AG04449 (cell line): ENCODE results near the gene SRP14.
"Not testable (repeated sequence)": the region's sequence is repeated elsewhere in the genome, so short reads cannot be mapped to it uniquely, and the experiment has no call there.

Source experiments
- CTCF ChIA-PET: fragments of 350-600 bp; formaldehyde crosslinking; extraction: SDS; loops from one replicate; lab custom pipeline; 2021; ENCODE audit warnings: antibody characterized with exemption; lab: Yijun Ruan, JAX
- POLR2A ChIA-PET: fragments of 400-600, 350-600 bp; formaldehyde crosslinking; extraction: SDS; loops from one replicate; lab custom pipeline; 2020; ENCODE audit warnings: antibody characterized with exemption, inconsistent platforms; lab: Yijun Ruan, JAX
- DNase-seq: peaks from one replicate; pipeline ENCODE4 v3.0.0-alpha.2; 2010; ENCODE audit warnings: low read depth, low spot score
- H3K4me3 ChIP-seq: 2 replicates; pipeline ENCODE4 v1.5.1; 2011; ENCODE audit warnings: low read depth, mild to moderate bottlenecking, control low read depth, low read length
- CTCF ChIP-seq: IDR thresholded peaks from one replicate; pipeline ENCODE4 v1.5.1; 2011; ENCODE audit warnings: mild to moderate bottlenecking, moderate library complexity, low read length, control low read depth, inconsistent platforms; ENCODE audit not compliant: insufficient read depth; ENCODE audit errors: missing control alignments

SRP14 gene

DNA sequence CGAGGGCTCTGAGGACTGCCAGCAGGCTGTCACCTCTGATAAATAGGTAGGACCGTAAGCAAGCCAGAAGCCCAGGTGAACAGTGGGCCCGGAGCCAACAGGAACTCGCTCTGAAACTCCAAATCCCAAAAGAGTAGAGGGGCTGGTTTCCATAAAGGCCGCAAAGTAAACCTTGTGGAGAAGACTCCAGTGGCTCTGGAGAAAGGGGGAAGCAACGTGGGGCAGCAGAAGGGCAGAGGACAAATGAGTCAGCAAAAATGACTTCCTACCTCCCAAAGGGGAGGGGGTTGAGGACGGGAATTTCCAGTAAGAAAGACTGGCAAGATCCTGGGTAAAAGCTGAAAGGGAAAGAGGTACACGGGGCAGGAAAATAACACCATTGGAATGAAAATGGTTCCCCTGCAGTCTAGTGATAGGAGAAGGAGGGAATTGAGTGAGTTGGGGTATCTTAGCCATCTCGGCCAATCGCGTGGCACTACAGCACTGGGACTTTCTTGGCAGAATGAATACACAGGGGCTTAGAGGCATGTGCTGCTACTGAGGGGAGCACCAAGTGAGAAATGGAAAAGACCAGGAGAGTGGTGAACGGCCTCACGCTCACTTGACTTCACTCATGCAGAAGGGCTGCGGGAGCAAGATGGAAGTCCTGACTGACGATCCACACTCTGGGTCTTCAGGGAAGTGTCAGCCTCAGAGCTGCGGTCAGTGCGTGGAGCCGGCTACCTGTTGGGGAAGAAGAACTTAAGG lies 36.5 kb upstream of the SRP14 start:
- POLR2A ChIA-PET: no interaction called here
- TF ChIP-seq CTCF: no peak
- no peak overlapping the region for H3K4me3 ChIP-seq
- DNase-seq: no peak
- CTCF ChIA-PET: interaction anchor here (0.8 to 2.9 kb wide), 3 partner anchors 11 to 29 kb away, joined by 4 to 11 read pairs (median 5); no protein-coding TSS in a partner anchor

DNA sequence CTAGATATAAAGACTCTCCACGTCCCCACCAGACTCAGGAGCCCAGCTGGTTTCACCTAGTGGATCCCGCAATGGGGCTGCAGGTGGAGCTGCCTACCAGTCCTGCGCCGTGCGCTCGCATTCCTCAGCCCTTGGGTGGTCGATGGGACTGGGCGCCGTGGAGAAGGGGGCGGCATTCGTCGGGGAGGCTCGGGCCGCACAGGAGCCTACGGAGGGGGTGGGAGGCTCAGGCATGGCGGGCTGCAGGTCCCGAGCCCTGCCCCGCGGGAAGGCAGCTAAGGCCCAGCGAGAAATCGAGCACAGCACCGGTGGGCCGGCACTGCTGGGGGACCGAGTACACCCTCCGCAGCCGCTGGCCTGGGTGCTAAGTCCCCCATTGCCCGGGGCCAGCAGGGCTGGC lies 35.7 kb upstream of the SRP14 start:
- CTCF ChIA-PET: interaction anchor here (1.3 kb wide), 1 partner anchor 29 kb away, joined by 6 read pairs; no protein-coding TSS in a partner anchor
- DNase-seq, POLR2A ChIA-PET, H3K4me3 ChIP-seq: not testable (repeated sequence)

DNA sequence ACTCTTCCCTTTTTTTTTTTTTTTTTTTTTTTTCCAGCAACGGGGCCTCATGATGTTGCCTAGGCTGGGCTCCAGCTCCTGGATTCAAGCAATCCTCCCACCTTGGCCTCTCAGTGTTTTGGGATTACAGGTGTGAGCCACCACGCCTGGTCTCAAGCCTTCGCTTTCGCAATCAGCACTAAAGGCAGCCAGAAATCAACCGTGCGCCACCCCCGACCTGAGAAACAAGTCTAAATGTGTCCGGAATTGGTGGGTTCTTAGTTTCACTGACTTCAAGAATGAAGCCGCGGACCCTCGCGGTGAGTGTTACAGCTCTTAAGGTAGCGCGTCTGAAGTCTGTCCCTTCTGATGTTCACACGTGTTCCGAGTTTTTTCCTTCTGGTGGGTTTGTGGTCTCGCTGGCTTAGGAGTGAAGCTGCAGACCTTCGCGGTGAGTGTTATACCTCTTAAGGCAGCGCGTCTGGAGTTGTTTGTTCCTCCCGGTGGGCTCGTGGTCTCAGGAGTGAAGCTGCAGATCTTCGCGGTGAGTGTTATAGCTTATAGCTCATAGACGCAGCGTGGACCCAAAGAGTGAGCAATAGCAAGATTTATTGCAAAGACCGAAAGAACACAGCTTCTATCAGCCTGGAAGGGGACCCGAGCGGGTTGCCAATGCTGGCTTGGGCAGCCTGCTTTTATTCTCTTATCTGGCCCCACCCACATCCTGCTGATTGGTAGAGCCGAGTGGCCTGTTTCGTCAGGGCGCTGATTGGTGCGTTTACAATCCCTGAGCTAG lies 34.9 kb upstream of the SRP14 start:
- H3K4me3 ChIP-seq, POLR2A ChIA-PET, DNase-seq: not testable (repeated sequence)
- CTCF ChIA-PET: interaction anchor here (1.3 kb wide), 1 partner anchor 30 kb away, joined by 6 read pairs; no protein-coding TSS in a partner anchor

DNA sequence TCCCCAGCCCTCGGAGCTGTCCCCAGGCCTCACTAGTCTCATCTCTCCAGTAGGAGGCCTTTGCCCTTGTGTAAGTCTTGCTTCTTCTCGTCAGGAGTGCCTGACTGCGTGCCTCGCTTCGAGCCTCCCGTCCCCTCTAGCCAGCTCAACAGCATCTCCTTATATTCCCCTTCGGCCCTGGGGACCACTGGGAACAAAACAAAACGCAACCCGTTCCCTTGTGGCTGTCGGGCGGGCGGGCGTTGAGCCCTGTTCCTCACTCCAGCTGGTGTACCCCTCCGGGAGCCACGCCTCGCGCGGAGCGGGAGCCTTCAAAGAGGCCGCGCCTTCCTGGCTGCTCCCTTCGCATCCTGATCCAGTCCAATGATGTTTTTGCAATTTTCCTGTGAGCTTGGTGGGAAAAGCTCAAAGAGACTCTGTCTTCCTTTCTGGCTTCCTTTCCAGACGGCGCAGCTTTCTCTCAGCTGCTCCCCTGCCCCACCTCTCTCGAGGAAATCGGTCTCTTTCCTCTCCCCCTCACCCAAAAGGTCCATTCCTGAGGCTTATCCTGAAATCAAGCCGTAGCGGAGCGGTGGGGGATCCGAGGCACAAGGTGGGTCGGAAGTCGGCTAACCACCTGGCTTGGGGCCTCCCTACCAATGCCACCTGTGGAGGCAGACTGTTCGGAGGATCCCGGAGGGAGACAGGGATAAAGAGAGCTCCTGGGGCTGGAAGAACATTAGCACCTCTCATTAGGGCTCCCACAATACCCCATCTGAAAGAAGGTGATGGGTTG lies 33.4 kb upstream of the SRP14 start:
- POLR2A ChIA-PET: no interaction called here
- CTCF ChIA-PET: interaction anchor here (1.1 to 1.8 kb wide), 3 partner anchors 31 to 37 kb away, joined by 3 to 6 read pairs (median 4); partner anchors contain the start of gene BMF
- no peak for TF ChIP-seq CTCF

DNA sequence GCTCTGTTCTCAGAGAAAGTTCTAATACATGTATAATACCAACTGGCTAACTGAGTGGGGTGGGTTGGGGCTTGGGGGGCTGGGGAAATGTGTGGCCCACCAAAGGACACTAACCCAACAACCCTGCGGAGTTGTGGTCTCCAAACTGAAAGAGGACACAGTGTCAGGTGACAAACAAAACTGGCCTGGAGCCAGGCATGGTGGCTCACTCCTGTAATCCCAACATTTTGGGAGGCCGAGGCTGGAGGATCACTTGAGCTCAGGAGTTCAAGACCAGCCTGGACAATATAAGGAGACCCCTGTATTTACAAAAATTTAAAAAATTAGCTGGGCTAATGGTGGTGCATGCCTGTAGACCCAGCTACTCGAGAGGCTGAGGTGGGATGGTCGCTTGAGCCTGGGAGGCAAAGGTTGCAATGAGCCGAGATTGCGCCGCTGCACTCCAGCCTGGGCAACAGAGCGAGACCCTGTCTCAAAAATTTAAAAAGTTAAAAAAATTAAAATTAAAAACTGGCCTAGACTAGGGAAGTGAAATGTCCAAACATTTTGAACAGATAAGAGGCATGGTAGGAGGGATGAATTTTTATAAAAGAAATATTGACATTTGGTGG lies 31.7 kb upstream of the SRP14 start:
- CTCF ChIA-PET: interaction anchor here (0.8 to 1.5 kb wide), 4 partner anchors 9 to 34 kb away, joined by 3 read pairs; no protein-coding TSS in a partner anchor
- POLR2A ChIA-PET: no interaction called here
- no peak overlapping the region for H3K4me3 ChIP-seq
- no peak for DNase-seq
- TF ChIP-seq CTCF: no peak

More for the DNA sequence above, 33.4 kb upstream of the SRP14 start:
- DNase-seq: no peak
- H3K4me3 ChIP-seq: no peak overlapping the region

GRCh38 chr15:40070166-40070557 lies 31.2 kb upstream of the SRP14 start:
- TF ChIP-seq CTCF: no peak
- CTCF ChIA-PET: interaction anchor here (0.8 to 1.5 kb wide), 4 partner anchors 9 to 35 kb away, joined by 3 read pairs; no protein-coding TSS in a partner anchor
- POLR2A ChIA-PET: no interaction called here
- DNase-seq: no peak
- no peak overlapping the region for H3K4me3 ChIP-seq
